Activated naive CD8-positive, alpha-beta T cell treated with anti-CD3 and anti-CD28 coated beads for 36 hours (primary cell): ENCODE data around the gene CPB2. TPM values are rescaled to one million over a fixed set of nuclear protein-coding genes. Genes with fewer than 3 reads are reported as not detected.

Experiments
- DNase-seq: peaks from one replicate; pipeline ENCODE4 v3.0.0; 2021
- H3K27ac Mint-ChIP-seq: one replicate; pipeline ENCODE4 v1.8.0; 2022; ENCODE audit warnings: mild to moderate bottlenecking, moderate library complexity, mixed read lengths
- H3K27me3 Mint-ChIP-seq: one replicate; pipeline ENCODE4 v1.8.0; 2022; ENCODE audit warnings: mild to moderate bottlenecking, mixed read lengths
- H3K36me3 Mint-ChIP-seq: one replicate; pipeline ENCODE4 v1.8.0; 2021; ENCODE audit warnings: mild to moderate bottlenecking, mixed read lengths
- H3K4me1 Mint-ChIP-seq: one replicate; pipeline ENCODE4 v1.8.0; 2021; ENCODE audit warnings: mixed read lengths
- H3K4me3 Mint-ChIP-seq: one replicate; pipeline ENCODE4 v1.8.0; 2022; ENCODE audit warnings: mild to moderate bottlenecking, moderate library complexity, mixed read lengths
- H3K9me3 Mint-ChIP-seq: one replicate; pipeline ENCODE4 v1.8.0; 2022; ENCODE audit warnings: mixed read lengths
- total RNA-seq, 2 experiments: library from RNA; stranded (reverse); gene quantifications; one replicate each; pipeline ENCODE4 v1.2.3, GENCODE V29; 2021

Gene CPB2
- total RNA-seq, 2 experiments from 2014 or later, result not detected

DNA sequence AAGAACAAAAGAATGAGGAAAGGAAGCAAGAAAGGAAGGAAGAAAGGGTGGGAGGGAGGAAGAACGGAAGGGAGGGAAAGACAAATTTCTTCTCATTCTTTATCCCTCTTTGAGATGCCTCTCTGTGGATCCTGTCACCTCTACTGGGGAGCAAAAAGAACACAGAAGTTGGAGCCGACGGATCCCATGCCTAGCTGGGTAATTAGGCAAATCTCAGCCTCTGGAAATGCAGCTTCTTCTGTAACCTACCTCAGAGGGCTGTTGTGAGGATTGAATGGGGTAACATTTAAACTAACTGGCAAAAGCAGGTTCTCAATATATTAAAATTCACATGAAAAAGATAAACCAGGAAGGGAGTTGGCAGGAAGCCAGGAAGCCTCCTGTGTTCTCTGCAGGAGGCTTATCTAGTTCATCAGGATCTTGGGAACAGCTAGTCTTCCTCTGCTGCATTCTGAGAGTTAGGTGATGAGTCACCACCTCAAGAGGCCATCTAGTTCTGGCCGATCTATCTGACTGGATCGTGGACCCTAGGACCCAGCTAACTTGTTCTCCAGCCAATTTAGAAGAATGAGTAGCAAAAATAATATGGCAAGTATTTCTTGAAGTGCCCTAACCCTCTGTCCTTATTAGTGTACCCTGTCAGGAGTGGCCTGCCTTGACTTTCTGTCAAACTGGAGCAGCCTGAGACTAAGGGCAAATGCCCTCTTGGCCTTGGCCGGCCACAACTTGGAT is 15.2 kb upstream of the CPB2 start:
- peaks cover 2% of the 10 kb centered on the region for H3K36me3 Mint-ChIP-seq
- H3K27me3 Mint-ChIP-seq, result peaks cover 4% of the 10 kb centered on the region
- H3K9me3 Mint-ChIP-seq, result no peaks in the 10 kb centered on the region
- no peak overlapping the region for H3K27ac Mint-ChIP-seq
- DNase-seq, result no peak
- H3K4me3 Mint-ChIP-seq, result no peak overlapping the region
- H3K4me1 Mint-ChIP-seq, result peaks cover 18% of the 10 kb centered on the region

DNA sequence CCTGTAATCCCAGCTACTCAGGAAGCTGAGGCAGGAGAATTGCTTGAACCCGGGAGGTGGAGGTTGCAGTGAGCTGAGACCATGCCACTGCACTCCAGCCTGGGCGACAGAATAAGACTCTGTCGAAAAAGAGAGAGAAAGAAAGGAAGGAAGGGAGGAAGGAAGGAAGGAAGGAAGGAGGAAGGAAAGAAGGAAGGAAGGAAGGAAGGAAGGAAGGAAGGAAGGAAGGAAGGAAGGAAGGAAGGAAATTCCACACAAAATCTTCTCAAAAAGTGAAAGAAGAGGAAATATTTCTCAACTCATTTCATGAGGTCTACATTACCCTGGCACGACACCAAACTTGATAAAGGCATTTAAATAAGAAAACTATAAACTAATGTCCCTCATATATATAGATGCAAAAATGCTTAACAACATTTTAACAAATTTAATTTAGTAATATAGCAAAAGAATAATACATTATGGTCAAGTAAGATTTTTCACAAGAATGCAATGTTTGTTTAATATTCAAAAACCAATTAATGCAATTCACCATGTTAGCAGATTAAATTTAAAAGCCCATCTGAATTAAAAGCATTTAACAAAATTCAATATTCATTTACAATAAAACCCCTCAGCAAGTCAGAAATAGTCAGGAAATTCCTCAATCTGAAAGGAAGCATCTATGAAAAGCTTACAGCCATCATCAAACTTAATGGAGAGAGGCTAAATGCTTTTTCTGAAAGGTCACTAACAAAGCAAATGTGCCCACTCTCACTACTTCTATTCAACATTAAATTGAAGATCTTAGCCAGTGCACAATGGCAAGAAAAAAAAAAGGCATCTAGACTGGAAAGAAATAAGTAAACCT is 12.0 kb upstream of the CPB2 start:
- H3K4me1 Mint-ChIP-seq, result peaks cover under 1% of the 10 kb centered on the region
- no peaks in the 10 kb centered on the region for H3K36me3 Mint-ChIP-seq
- H3K4me3 Mint-ChIP-seq, result no peak overlapping the region
- no peaks in the 10 kb centered on the region for H3K27me3 Mint-ChIP-seq
- no peak for DNase-seq
- H3K9me3 Mint-ChIP-seq, result no peaks in the 10 kb centered on the region
- no peak overlapping the region for H3K27ac Mint-ChIP-seq

DNA sequence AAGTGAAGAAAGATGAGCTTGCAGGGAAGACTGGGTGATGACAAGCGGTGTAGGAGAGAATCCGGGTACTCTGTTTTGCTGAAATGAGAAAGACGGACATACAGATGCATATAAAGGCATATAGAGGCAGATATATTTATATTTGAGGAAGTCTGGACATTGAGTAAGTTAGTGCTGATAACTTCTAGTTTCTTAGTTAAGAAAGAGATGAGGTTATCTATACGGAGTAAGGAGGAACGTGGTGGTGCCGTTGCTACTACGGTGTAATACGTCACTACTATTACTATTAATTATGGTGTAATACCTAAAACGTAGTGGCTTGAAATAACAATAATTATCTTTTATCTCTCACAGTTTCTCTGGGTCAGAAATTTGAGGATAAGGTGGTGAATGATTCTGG is 9.8 kb upstream of the CPB2 start:
- H3K4me3 Mint-ChIP-seq, result no peak overlapping the region
- peaks cover under 1% of the 10 kb centered on the region for H3K4me1 Mint-ChIP-seq
- H3K27me3 Mint-ChIP-seq, result peaks cover 12% of the 10 kb centered on the region
- DNase-seq, result no peak
- no peaks in the 10 kb centered on the region for H3K36me3 Mint-ChIP-seq
- H3K27ac Mint-ChIP-seq, result no peak overlapping the region
- H3K9me3 Mint-ChIP-seq, result no peaks in the 10 kb centered on the region

DNA sequence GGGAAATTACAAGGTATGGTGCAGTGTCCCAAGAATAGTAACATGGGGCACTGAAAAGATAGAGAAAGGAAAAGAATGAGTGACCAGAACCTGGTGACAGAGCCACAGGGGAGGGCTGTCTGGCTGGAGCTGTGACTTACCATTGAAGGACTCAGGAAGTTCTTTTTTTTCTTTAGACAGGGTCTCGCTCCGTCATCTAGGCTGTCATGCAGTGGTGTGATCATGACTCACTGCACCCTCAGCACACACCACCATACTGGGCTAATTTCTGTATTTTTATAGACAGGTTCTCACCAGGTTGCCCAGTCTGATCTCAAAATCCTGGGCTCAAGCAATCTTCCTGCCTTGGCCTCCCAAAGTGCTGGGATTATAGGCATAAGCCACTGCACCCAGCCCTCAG is 8.8 kb upstream of the CPB2 start:
- no peaks in the 10 kb centered on the region for H3K9me3 Mint-ChIP-seq
- H3K27ac Mint-ChIP-seq, result no peak overlapping the region
- no peak overlapping the region for H3K4me3 Mint-ChIP-seq
- H3K27me3 Mint-ChIP-seq, result peaks cover 16% of the 10 kb centered on the region
- no peaks in the 10 kb centered on the region for H3K36me3 Mint-ChIP-seq
- peaks cover 4% of the 10 kb centered on the region for H3K4me1 Mint-ChIP-seq
- DNase-seq, result no peak

DNA sequence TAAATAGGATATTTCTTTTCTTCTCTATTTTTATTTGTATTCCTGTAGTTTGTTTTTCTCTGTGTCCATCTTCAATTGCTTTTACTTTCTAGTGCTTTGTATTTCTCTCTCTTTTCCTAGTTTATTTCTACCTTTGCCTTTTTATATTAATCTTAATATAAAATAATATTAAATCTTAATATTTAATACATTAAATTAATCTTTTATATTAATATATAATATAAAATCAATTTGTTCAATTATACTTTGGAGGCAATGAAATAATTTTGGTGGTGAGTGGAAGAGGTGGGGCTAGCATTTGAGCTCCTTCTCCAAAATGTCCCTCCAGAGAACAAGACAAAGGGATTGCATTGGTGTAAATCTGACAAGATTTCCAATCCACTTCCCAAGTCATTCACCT is 6.3 kb upstream of the CPB2 start:
- H3K36me3 Mint-ChIP-seq, result no peaks in the 10 kb centered on the region
- H3K27me3 Mint-ChIP-seq, result peaks cover 23% of the 10 kb centered on the region
- no peaks in the 10 kb centered on the region for H3K9me3 Mint-ChIP-seq
- no peak for DNase-seq
- peaks cover 9% of the 10 kb centered on the region for H3K4me1 Mint-ChIP-seq
- no peak overlapping the region for H3K4me3 Mint-ChIP-seq
- no peak overlapping the region for H3K27ac Mint-ChIP-seq

DNA sequence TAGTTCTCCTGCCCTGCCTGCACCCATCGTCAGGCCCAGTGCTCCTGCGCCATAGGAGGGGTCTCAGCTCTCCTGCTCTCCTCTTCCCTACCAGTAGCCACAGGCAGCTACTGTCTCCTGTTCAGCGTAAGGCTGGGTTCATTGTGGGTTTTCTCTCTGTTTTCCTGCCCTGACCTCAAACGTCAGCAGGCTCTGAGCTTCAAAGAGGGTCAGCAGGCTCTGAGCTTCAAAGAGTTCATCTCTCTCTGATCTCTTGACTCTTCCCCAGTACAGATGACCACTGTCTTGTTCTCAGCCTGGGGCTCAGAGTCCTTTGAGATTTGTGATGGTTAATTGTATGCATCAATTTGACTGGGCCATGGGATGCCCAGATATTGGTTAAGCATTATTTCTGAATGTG is 4.6 kb upstream of the CPB2 start:
- Mint-ChIP-seq H3K36me3 (no peaks in the 10 kb centered on the region), H3K4me3 (no peak overlapping the region), H3K9me3 (no peaks in the 10 kb centered on the region), H3K27ac (no peak overlapping the region), H3K27me3 (peaks cover 29% of the 10 kb centered on the region), H3K4me1 (peaks cover 9% of the 10 kb centered on the region)
- no peak for DNase-seq

DNA sequence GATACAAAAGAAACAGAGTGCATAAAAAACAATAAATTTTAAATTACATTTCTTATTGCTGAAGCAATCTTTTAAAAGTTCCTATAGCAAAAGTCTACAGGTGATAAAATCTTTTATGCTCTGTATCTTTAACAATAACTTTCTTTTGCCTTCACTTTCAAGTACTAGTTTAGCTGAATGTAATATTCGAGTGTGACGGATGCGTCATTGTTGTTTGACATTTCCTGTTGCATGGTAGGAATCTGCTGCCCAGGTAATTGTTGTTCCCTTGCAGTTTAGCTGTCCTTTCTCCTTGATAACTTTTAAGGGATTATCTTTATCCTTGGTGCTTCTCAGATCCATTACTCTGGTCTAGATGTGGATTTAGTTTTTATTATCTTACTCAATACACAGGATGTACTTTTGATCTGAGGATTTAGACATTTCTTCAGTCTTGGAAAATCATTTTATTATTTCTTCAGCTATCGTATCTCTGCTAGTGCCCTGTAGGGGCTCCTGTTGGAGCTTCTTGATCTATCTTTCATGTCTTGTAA is 2.1 kb upstream of the CPB2 start:
- H3K9me3 Mint-ChIP-seq, result no peaks in the 10 kb centered on the region
- H3K27ac Mint-ChIP-seq, result no peak overlapping the region
- H3K4me1 Mint-ChIP-seq, result peaks cover 9% of the 10 kb centered on the region
- H3K27me3 Mint-ChIP-seq, result peaks cover 29% of the 10 kb centered on the region
- no peak for DNase-seq
- H3K4me3 Mint-ChIP-seq, result no peak overlapping the region
- no peaks in the 10 kb centered on the region for H3K36me3 Mint-ChIP-seq

DNA sequence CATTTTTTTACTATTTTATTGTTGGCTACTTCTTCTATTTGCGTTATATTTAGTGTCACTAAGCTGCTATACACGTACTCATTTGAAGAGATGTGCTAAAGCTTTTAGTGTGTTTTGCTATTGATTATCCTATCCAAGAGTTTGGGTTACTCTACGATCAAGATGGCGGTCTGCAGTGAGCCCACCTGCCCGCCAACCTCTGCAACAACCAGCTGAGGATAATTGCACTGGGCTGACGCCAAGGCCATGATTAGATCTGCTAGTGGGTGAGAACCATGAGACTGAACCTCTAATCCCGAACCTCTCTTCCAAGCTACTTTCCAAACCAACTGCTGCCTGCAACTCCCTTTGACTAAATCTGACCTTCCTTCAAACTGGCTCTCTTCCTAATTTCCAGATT is 1.8 kb downstream of the CPB2 start:
- Mint-ChIP-seq H3K4me1 (peaks cover 7% of the 10 kb centered on the region), H3K27me3 (peaks cover 10% of the 10 kb centered on the region), H3K4me3 (no peak overlapping the region), H3K36me3 (no peaks in the 10 kb centered on the region), H3K27ac (no peak overlapping the region), H3K9me3 (no peaks in the 10 kb centered on the region)
- no peak for DNase-seq

DNA sequence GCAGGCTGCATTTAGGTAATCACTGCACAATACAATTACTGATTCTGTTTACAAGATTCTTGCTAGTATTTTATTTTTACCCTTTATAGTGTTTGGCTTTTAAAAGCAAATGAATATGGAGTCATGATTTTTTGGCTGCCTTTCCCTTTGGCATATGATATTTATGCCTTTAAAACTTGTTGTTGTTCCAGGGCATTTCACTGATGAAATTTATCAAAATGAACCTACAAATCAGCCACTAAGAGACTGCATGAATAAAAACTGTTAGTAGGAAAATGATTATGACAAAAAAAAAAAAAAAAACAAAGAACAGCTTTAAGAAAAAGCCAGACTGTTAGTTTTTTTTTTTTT is 2.6 kb downstream of the CPB2 start:
- no peak overlapping the region for H3K4me3 Mint-ChIP-seq
- H3K36me3 Mint-ChIP-seq, result no peaks in the 10 kb centered on the region
- no peak for DNase-seq
- H3K4me1 Mint-ChIP-seq, result peaks cover 7% of the 10 kb centered on the region
- peaks cover 6% of the 10 kb centered on the region for H3K27me3 Mint-ChIP-seq
- no peaks in the 10 kb centered on the region for H3K9me3 Mint-ChIP-seq
- no peak overlapping the region for H3K27ac Mint-ChIP-seq

DNA sequence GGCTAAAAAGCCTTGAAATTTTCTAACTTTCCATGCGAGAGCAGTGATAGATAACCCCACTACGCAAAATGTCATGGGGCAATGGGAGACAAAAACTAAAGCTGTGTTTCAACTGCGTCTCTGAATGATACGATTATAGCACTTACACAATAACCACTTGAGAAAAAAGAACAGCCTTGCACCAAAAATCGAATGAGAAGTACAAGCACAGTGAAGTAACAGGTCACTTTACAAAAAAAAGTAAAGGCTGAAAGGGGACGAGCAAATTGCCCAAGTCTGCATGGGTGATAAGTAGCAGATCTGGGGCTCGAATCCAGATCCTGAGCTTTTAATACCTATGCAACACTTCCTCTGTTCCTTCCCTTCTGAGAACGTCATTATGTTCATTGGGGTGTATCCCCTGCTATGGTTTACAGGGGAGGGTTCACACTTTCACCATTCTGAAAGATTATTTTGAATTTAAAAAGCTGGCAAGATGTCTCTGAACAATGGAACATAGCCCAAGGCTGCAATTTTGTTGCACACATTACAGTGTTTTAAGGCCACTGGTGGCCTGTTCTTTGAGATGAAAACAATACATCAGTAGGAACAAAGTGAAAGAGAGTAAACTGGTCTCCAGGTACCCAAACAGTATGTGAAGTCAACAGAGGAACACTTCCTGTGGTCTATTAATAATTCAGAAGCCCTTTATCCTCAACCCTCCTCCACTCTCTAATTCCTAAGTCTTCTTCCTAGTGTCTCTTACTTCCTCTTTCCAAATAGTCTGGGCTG is 3.2 kb downstream of the CPB2 start:
- no peak overlapping the region for H3K4me3 Mint-ChIP-seq

DNA sequence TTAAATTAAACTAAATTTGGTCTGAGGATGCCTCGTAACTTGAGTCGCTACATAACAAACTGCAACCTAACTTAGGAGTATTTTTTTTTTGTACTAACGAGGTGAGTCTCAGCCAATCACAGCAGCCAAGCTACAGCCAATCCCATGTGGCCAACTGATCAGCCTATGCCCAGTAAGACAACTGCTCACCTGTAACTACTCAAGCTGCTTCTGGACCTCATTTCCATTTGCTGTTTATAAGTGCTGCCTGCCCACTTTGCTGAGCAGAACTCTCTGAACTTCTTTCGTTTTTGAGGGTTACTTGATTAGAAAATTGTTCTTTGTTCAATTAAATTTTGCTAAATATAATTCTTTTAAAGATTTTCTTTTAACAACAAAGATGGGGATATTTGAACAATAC is 3.8 kb downstream of the CPB2 start:
- no peaks in the 10 kb centered on the region for H3K36me3 Mint-ChIP-seq
- peaks cover 2% of the 10 kb centered on the region for H3K4me1 Mint-ChIP-seq
- no peak for DNase-seq
- H3K9me3 Mint-ChIP-seq, result no peaks in the 10 kb centered on the region
- H3K4me3 Mint-ChIP-seq, result no peak overlapping the region
- peaks cover 6% of the 10 kb centered on the region for H3K27me3 Mint-ChIP-seq
- H3K27ac Mint-ChIP-seq, result no peak overlapping the region

More for the DNA sequence above, 3.2 kb downstream of the CPB2 start:
- H3K4me1 Mint-ChIP-seq, result peaks cover 2% of the 10 kb centered on the region
- no peak for DNase-seq
- H3K9me3 Mint-ChIP-seq, result no peaks in the 10 kb centered on the region
- H3K36me3 Mint-ChIP-seq, result no peaks in the 10 kb centered on the region
- no peak overlapping the region for H3K27ac Mint-ChIP-seq
- H3K27me3 Mint-ChIP-seq, result peaks cover 6% of the 10 kb centered on the region

DNA sequence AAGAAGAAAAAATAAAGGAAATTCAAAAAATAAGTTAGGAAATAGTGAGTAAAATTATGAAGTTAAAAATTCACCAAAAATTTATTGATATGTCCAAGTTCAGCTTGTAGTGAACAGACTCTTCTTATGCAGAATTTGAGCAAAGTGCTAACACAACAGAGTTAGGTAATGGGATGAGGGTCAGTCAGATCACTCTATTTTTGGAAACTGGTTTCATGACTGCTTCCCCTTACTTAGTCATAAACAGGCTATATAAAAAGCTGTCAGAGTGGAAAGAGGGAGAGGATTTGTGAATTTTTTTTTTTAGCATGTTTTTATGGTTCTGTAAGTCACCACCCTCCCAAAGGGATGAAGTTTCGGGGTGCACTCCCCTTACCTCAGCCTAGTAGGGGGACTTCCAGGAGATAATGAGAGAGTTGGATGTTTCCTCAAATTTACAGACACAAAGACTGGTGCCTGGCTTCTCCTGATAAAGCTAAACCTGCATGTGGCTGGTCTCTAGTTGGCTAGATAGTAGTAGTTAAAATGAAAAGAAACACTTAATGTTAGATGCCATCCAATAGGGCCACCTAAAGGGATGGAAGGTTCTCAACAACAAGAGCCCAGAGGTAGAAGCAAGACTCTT is 4.5 kb downstream of the CPB2 start:
- H3K9me3 Mint-ChIP-seq, result no peaks in the 10 kb centered on the region
- peaks cover 2% of the 10 kb centered on the region for H3K4me1 Mint-ChIP-seq
- H3K36me3 Mint-ChIP-seq, result no peaks in the 10 kb centered on the region
- no peak overlapping the region for H3K27ac Mint-ChIP-seq
- no peak overlapping the region for H3K4me3 Mint-ChIP-seq
- no peak for DNase-seq
- peaks cover 4% of the 10 kb centered on the region for H3K27me3 Mint-ChIP-seq

DNA sequence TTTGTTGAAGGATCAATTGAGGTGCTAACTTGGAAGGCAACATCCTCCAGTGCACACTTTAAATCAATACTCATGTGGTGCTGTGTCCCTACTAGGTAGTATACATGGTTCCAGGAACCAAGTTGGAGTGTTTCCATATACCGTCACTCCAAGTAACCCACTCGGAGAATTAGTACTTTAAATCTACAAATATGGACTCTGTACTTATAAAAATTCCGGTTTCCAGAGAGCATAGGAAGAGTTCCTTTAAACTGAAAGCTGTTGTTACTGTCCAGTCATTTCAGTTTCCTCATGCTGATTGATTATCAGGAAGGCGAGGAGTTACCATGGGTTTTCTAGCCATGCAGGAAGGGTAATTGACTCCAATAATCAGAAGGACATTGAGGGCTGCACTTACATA is 7.2 kb downstream of the CPB2 start:
- Mint-ChIP-seq H3K27ac (no peak overlapping the region), H3K36me3 (no peaks in the 10 kb centered on the region), H3K4me3 (no peak overlapping the region), H3K4me1 (peaks cover 2% of the 10 kb centered on the region), H3K27me3 (no peaks in the 10 kb centered on the region), H3K9me3 (no peaks in the 10 kb centered on the region)
- DNase-seq, result no peak

DNA sequence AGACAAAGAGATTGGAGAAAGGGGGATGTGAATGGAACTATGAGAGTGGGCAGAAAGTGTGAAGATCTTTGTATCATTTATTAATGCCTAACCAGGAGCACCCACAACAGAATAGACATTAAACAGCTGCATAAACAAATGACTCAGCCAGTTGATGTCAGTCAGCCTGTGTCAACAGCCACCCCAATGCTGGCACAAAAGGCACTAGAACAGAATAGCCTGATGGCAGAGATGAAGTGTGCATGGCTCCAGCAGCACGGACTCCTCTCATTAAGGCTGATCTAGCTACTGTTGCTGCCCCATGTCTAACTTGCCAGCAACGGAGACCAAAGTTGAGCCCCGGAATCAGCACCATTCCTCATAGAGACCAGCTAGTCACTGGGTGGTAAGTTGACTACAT is 7.8 kb downstream of the CPB2 start:
- Mint-ChIP-seq H3K9me3 (no peaks in the 10 kb centered on the region), H3K36me3 (no peaks in the 10 kb centered on the region), H3K4me1 (peaks cover 2% of the 10 kb centered on the region), H3K27ac (no peak overlapping the region), H3K27me3 (peaks cover 2% of the 10 kb centered on the region), H3K4me3 (no peak overlapping the region)
- no peak for DNase-seq

DNA sequence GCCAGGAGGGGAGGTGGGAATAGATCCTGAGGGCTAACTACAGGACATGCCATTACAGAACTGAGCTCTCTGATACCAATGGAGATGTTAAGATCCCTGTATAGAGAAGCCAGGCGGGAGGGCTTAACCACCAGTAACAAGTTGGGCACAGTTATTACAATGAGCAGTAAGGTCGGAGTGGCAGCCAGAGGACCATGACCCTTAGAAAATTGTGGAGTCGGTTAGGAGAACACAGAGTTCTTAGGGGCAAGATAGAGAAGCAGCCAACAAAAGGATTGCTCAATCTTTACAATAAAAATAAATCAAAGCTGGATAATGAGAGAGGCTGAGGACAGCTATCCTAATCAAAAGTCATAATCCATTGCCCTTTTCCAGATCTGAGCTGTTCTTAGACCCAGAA is 10.4 kb downstream of the CPB2 start:
- H3K4me3 Mint-ChIP-seq, result no peak overlapping the region
- H3K9me3 Mint-ChIP-seq, result no peaks in the 10 kb centered on the region
- H3K27me3 Mint-ChIP-seq, result peaks cover 3% of the 10 kb centered on the region
- DNase-seq, result no peak
- H3K4me1 Mint-ChIP-seq, result no peaks in the 10 kb centered on the region
- no peaks in the 10 kb centered on the region for H3K36me3 Mint-ChIP-seq
- no peak overlapping the region for H3K27ac Mint-ChIP-seq
